Measurements from ENCODE around the gene GLYR1. TPM values are rescaled to one million over a fixed set of nuclear protein-coding genes. Genes with fewer than 3 reads are reported as not detected.
"Not testable (repeated sequence)": the region's sequence is repeated elsewhere in the genome, so short reads cannot be mapped to it uniquely, and the experiment has no call there.

GLYR1 gene
- 100 to 1,000 TPM; 112 to 134 TPM for total RNA-seq

DNA sequence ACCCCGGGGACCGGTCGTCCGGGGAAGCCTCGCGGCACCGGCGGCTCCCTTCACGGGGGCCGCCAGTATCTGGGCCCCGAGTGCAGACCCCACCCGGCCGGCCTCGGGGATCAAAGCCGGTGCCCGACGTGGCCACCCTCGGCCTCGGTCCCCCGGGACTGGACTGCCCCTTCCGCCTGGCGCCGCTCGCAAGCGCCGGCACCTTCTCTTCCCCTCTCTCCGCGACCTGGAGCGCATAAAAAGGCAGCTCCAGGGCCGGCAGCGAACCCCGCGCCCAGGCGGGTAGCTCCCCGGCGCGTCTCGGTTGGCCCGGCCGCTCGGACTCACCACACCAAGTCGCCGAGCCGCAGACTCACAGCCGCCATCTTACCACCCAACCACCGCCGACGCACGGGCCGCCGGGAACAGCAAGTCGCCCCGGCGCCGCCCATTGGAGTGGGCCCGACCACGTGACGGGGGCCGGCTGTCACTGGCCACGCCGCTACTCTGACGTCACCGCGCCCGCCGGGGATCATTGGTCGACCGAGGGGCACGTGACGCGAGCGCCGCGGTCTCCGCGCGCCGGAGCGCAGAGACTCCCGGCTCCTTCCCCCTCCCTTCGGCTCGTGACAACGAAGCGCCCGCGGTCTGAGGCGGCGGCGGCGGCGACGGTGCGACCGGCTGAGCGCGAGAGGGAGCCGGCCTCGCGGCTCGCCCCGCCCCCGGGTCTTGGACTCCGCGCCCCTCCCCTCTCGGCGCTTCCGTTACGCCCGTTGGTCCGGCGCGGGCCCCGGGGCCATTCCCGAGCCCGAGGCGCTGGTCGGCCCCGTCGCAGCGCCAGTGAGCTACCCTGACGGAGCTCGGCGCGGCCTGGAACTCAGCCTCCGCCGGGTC, at the start of gene GLYR1, which contains the start of gene UBN1:
Gene GLYR1 (minus strand): TSS at position 388 of the 873 bp plus-strand sequence. CDS start 23 bp downstream, at position 365.
Gene UBN1 (plus strand): TSS at position 581 of the 873 bp plus-strand sequence. CDS start 5,437 bp downstream, outside the sequence.
- Histone ChIP-seq H3K36me3 (peaks cover 12% of the 10 kb centered on the region), H3K27ac (peak within 1 kb of the TSS; percentile 98), H3K27me3 (no peaks in the 10 kb centered on the region), H3K9me3 (no peaks in the 10 kb centered on the region), H3K4me3 (peak within 1 kb of the TSS; percentile 87), H3K9ac (ENCODE audit: low read depth in 2 of 2, low read length in 2 of 2) (peak within 1 kb of the TSS; percentile 95 to 96), H3K4me1 (peaks cover 30% of the 10 kb centered on the region)
- DNase-seq, result peak; percentile 99
- TF ChIP-seq, protein P1, sequence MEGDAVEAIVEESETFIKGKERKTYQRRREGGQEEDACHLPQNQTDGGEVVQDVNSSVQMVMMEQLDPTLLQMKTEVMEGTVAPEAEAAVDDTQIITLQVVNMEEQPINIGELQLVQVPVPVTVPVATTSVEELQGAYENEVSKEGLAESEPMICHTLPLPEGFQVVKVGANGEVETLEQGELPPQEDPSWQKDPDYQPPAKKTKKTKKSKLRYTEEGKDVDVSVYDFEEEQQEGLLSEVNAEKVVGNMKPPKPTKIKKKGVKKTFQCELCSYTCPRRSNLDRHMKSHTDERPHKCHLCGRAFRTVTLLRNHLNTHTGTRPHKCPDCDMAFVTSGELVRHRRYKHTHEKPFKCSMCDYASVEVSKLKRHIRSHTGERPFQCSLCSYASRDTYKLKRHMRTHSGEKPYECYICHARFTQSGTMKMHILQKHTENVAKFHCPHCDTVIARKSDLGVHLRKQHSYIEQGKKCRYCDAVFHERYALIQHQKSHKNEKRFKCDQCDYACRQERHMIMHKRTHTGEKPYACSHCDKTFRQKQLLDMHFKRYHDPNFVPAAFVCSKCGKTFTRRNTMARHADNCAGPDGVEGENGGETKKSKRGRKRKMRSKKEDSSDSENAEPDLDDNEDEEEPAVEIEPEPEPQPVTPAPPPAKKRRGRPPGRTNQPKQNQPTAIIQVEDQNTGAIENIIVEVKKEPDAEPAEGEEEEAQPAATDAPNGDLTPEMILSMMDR (IDR thresholded peaks at IDR 0.05), result no peak
- intact Hi-C loops (cut with DNase I), result no loop called here

DNA sequence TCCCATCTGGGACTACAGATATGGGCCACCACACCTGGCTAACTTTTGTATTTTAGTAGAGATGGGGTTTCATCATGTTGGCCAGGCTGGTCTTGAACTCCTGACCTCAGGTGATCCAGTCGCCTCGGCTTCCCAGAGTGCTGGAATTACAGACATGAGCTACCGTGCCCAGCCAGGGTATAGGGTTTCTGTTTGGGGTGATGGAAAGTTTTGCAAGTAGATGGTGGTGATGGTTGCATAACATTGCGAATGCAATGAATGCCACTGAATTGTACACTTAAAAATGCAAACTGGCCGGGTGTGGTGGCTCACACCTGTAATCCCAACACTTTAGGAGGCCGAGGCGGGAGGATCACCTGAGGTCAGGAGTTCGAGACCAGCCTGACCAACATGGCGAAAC, 49.7 kb upstream of the GLYR1 start:
- H3K9ac ChIP-seq (ENCODE audit: low read depth in 2 of 2, low read length in 2 of 2); H3K36me3 ChIP-seq; H3K4me1 ChIP-seq; H3K9me3 ChIP-seq; intact Hi-C loops (cut with DNase I); DNase-seq; H3K27ac ChIP-seq; H3K4me3 ChIP-seq; H3K27me3 ChIP-seq: not testable (repeated sequence)

DNA sequence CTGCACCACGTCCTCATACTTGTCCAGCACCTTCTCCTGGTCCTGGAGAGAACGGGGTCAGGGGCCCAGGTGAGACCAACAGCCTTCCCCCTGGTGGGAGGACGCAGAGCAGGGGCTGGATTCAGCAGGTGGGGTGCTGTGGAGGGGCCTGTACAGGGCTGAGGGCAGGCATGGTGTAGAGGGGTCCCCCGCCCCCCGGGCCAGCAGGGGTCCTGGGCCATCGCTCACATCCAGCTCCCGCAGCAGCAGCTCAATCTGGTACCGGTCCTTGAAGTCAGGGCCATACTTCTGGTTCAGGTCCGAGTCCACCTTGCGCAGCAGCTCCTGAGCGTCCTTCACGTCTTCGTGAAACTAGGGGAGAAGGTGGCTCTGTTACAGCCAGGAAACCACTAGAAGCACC, 48.3 kb upstream of the GLYR1 start:
- Histone ChIP-seq H3K27me3 (no peaks in the 10 kb centered on the region), H3K27ac (no peak overlapping the region), H3K4me1 (no peaks in the 10 kb centered on the region), H3K9ac (ENCODE audit: low read depth in 2 of 2, low read length in 2 of 2) (no peak overlapping the region), H3K9me3 (no peaks in the 10 kb centered on the region), H3K36me3 (no peaks in the 10 kb centered on the region), H3K4me3 (no peak overlapping the region)
- no peak for DNase-seq
- TF ChIP-seq, protein P1 (IDR thresholded peaks at IDR 0.05), result no peak
- intact Hi-C loops (cut with DNase I), result no loop called here

DNA sequence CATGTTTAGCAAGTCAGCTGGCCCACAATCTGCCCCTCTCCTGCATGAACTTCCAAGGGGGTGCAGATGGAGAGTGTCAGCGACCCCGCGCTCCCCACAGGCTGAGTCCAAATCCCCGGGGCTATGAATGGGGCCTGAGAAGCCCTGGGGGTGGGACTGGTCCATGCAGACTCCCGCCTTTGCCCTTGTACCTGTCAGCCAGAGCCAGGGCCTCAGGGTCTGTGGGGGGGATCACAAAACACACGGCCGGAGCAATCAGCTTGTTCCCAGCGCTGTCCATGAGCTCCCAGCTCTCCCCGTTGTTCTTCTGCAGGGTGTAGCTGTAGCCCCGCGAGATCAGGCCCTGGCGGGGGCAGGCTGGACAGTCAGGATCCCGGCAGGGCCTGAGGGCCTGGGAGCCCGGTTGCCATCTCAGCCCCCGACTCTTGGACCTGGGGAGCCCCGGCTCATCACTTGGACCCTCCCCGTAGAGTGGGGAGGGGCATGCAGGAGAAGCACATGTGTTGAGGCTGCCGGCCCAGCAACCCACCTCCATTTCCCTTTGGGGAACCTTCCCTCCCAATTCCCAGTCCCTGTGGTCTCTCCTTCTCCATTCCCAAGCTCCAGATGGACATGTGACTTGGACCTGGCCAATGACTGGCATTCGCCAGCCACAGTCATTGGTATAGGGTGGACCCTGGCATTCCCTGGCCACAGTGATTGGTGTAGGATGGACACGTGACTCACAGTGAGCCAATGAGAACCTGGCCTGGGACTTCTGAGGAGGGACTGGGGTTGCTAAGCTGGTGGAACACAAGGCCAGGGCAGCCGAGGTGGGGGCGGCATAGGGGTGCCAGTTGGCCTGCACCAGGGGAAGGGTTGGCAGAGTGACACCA, 47.4 kb upstream of the GLYR1 start:
- intact Hi-C loops (cut with DNase I), result no loop called here
- no peaks in the 10 kb centered on the region for H3K9me3 ChIP-seq
- no peaks in the 10 kb centered on the region for H3K36me3 ChIP-seq
- no peaks in the 10 kb centered on the region for H3K27me3 ChIP-seq
- no peak overlapping the region for H3K4me3 ChIP-seq
- no peak overlapping the region for H3K27ac ChIP-seq
- no peak for DNase-seq
- TF ChIP-seq, protein P1 (IDR thresholded peaks at IDR 0.05), result no peak
- no peaks in the 10 kb centered on the region for H3K4me1 ChIP-seq
- H3K9ac ChIP-seq (ENCODE audit: low read depth in 2 of 2, low read length in 2 of 2), result no peak overlapping the region

DNA sequence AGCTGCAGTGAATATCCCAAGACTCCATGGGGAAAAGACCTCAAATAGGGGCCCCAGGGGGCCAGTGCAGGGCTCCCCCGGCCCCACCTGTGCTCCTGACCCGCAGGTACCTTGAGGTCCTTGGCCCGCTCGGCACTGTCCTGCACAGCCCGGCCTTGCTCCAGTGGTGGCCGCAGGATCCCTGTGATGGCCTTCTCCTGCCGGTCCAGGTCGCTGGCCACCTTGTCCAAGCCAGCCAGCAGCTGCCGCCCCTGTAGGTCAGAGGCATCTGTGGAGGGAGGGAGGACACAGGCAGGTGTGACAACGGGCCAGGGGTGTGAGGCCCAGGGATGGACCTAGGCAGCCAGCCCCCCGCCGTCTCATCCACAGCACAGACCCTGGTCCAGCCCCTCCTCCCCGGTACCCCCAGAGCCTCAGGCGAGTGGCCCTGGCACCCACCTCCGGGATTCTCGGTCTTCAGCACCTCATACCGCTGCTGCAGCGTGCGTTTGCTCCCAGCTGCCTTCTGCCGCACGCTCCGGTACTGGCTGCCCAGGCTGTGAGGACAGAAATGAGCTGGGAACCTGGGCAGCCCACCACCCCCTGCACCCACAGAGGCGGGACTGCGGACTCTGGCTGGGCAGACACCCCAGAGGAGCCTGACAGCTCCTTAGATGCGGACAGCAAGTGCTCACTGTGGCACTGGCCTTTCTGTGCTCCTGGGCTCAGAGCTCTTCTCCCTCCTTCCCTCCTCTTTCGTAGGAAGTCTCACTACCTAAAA, 46.2 kb upstream of the GLYR1 start:
- TF ChIP-seq, protein P1 (IDR thresholded peaks at IDR 0.05), result no peak
- Histone ChIP-seq H3K4me1 (no peaks in the 10 kb centered on the region), H3K9ac (ENCODE audit: low read depth in 2 of 2, low read length in 2 of 2) (peak overlapping the region in 1 of 2 donors; percentile 4), H3K9me3 (no peaks in the 10 kb centered on the region), H3K36me3 (no peaks in the 10 kb centered on the region), H3K4me3 (no peak overlapping the region), H3K27me3 (no peaks in the 10 kb centered on the region), H3K27ac (no peak overlapping the region)
- intact Hi-C loops (cut with DNase I), result no loop called here
- no peak for DNase-seq

Measured in colonic mucosa (tissue), 4 donors.